CD4-positive, alpha-beta T cell treated with Interleukin-17A for 4 hours (primary cell): ENCODE results near the gene UMODL1.

Source experiments
- DNase-seq: peaks from one replicate; pipeline ENCODE4 v3.0.0-alpha.2; 2020; ENCODE audit warnings: mixed read lengths

UMODL1 gene

GRCh38 chr21:42039470-42039901, 31.6 kb upstream of the UMODL1 start:
- DNase-seq, result no peak

GRCh38 chr21:42039911-42040351, 31.2 kb upstream of the UMODL1 start:
- DNase-seq, result no peak

- DNase-seq, result no peak
These were observed 30.5 kb upstream of the UMODL1 start for GRCh38 chr21:42040411-42041180.

GRCh38 chr21:42041246-42041645, 29.9 kb upstream of the UMODL1 start:
- DNase-seq, result no peak

GRCh38 chr21:42041711-42042110, 29.4 kb upstream of the UMODL1 start:
- DNase-seq, result no peak

- no peak for DNase-seq
These were observed 28.5 kb upstream of the UMODL1 start for GRCh38 chr21:42042651-42043050.

GRCh38 chr21:42043201-42043895, 27.8 kb upstream of the UMODL1 start:
- DNase-seq, result no peak

- no peak for DNase-seq
These were observed 27.2 kb upstream of the UMODL1 start for GRCh38 chr21:42043961-42044360.

- no peak for DNase-seq
These were observed 26.1 kb upstream of the UMODL1 start for GRCh38 chr21:42044871-42045495.

- no peak for DNase-seq
These were observed 23.1 kb upstream of the UMODL1 start for GRCh38 chr21:42047821-42048613.

- DNase-seq, result no peak
These were observed 22.1 kb upstream of the UMODL1 start for GRCh38 chr21:42048870-42049577.

GRCh38 chr21:42049578-42050430, 21.3 kb upstream of the UMODL1 start:
- DNase-seq, result no peak

- DNase-seq, result no peak
These were observed 19.3 kb upstream of the UMODL1 start for GRCh38 chr21:42051788-42052187.

GRCh38 chr21:42055425-42055824, 15.7 kb upstream of the UMODL1 start:
- no peak for DNase-seq

- no peak for DNase-seq
These were observed 14.6 kb upstream of the UMODL1 start for GRCh38 chr21:42056468-42056867.

GRCh38 chr21:42056996-42057689, 14.0 kb upstream of the UMODL1 start:
- no peak for DNase-seq

- no peak for DNase-seq
These were observed 13.2 kb upstream of the UMODL1 start for GRCh38 chr21:42057851-42058437.

- DNase-seq, result no peak
These were observed 12.4 kb upstream of the UMODL1 start for GRCh38 chr21:42058631-42059111.

GRCh38 chr21:42059141-42059540, 12.0 kb upstream of the UMODL1 start:
- DNase-seq, result no peak

GRCh38 chr21:42059721-42060120, 11.4 kb upstream of the UMODL1 start:
- DNase-seq, result no peak
